K562 (cell line): Measurements from ENCODE around the gene LGR6. TPM values are rescaled to one million over a fixed set of nuclear protein-coding genes. Genes with fewer than 3 reads are reported as not detected.
A peak's percentile ranks its signal among the peaks of the same experiment; 100 is the strongest.

Source experiments
- ATAC-seq: fragments of 200-7000 bp; cut with Tn5 transposase; 3 replicates; pipeline ENCODE4 v1.9.1; 2020; ENCODE audit warnings: moderate library complexity
- BruUV-seq: library from RNA; stranded (reverse); fragments of 400-500 nt; replicated peaks from 2 replicates; lab custom pipeline; 2021; lab: Mats Ljungman, UMichigan
- CTCF ChIA-PET: fragments of 300-600 bp; formaldehyde crosslinking; extraction: SDS; loops from one replicate; lab custom pipeline; 2021; ENCODE audit warnings: low intra/inter-chr PET ratio; lab: Yijun Ruan, JAX
- POLR2A ChIA-PET: fragments of 300-600, 350-650 bp; sonication (Branson Sonifier 250); formaldehyde crosslinking; extraction: SDS; loops from one replicate; lab custom pipeline; 2021; ENCODE audit warnings: antibody characterized with exemption, inconsistent platforms; lab: Yijun Ruan, JAX
- DNase-seq, 4 experiments: peaks; one replicate each; pipeline versions ENCODE4 v3.0.0 to v3.0.0-alpha.2; 2011 to 2018; ENCODE audit warnings: low spot score in 3 of 4, mixed read lengths in 3 of 4; ENCODE audit errors: extremely low read depth in 1 of 4
- FAIRE-seq: peaks from 2 replicates; lab custom pipeline; 2011; peaks lifted over from hg19 to GRCh38; lab: Jason Lieb, UNC
- H2AFZ ChIP-seq: 2 replicates; pipeline ENCODE4 v1.6.0; 2011; ENCODE audit warnings: low read depth, low read length, control low read depth, inconsistent platforms
- H3K27ac ChIP-seq: fragments of 200-600 bp; 3 replicates; pipeline ENCODE4 v1.8.0; 2011; ENCODE audit warnings: low read depth, mild to moderate bottlenecking, control low read depth, inconsistent platforms, low read length, moderate library complexity, mixed read lengths; ENCODE audit errors: extremely low read depth
- H3K27me3 ChIP-seq, 2 experiments: fragments of 300-600 bp in 1 of 2; 2 replicates in 1 of 2; 3 replicates in 1 of 2; pipeline versions ENCODE4 v1.6.0 to v1.8.0; 2011; ENCODE audit warnings: inconsistent platforms in 2 of 2, low read length in 2 of 2, mild to moderate bottlenecking in 1 of 2, mixed read lengths in 1 of 2, moderate library complexity in 1 of 2; ENCODE audit not compliant: control insufficient read depth in 2 of 2, insufficient read depth in 2 of 2
- H3K36me3 ChIP-seq: fragments of 300-600 bp; 3 replicates; pipeline ENCODE4 v1.8.0; 2011; ENCODE audit warnings: mild to moderate bottlenecking, low read length, inconsistent platforms; ENCODE audit not compliant: control insufficient read depth, insufficient read depth
- H3K4me1 ChIP-seq, 2 experiments: fragments of 200-600 bp in 1 of 2; replicated peaks in 1 of 2; 2 replicates in 1 of 2; 3 replicates in 1 of 2; pipeline versions ENCODE4 v1.5.1 to v1.8.0; 2011; ENCODE audit warnings: inconsistent platforms in 2 of 2, low read length in 2 of 2, mild to moderate bottlenecking in 1 of 2, mixed read lengths in 1 of 2, moderate library complexity in 1 of 2; ENCODE audit not compliant: control insufficient read depth in 2 of 2, insufficient read depth in 2 of 2
- H3K4me2 ChIP-seq: 2 replicates; pipeline ENCODE4 v1.6.1; 2011; ENCODE audit warnings: low read length, control low read depth, inconsistent platforms, mixed read lengths; ENCODE audit not compliant: insufficient read depth
- H3K4me3 ChIP-seq: fragments of 200-600 bp; sonication (generic), shearing (Covaris generic); 2 replicates; pipeline ENCODE4 v1.5.1; 2016; ENCODE audit warnings: control low read depth, inconsistent platforms
- H3K79me2 ChIP-seq: fragments of 200-600 bp; 3 replicates; pipeline ENCODE4 v1.8.0; 2011; ENCODE audit warnings: low read length, inconsistent platforms; ENCODE audit not compliant: control insufficient read depth, insufficient read depth
- H3K9ac ChIP-seq, 2 experiments: 2 replicates each; pipeline versions ENCODE4 v1.6.0 to v1.6.1; 2011; ENCODE audit warnings: low read depth in 2 of 2, low read length in 2 of 2, control low read depth in 1 of 2, inconsistent platforms in 1 of 2, mild to moderate bottlenecking in 1 of 2, mixed read lengths in 1 of 2; ENCODE audit not compliant: insufficient read depth in 1 of 2
- H3K9me1 ChIP-seq: one replicate; pipeline ENCODE4 v1.6.0; 2011; ENCODE audit warnings: inconsistent platforms, mild to moderate bottlenecking, low read length, moderate library complexity; ENCODE audit not compliant: control insufficient read depth, insufficient read depth
- H3K9me3 ChIP-seq: replicated peaks from 2 replicates; pipeline ENCODE4 v1.5.1; 2011; ENCODE audit warnings: low read depth, low read length, inconsistent platforms; ENCODE audit not compliant: control insufficient read depth, insufficient read depth
- H4K20me1 ChIP-seq: replicated peaks from 2 replicates; pipeline ENCODE4 v1.6.1; 2011; ENCODE audit warnings: low read length, inconsistent platforms, mixed read lengths; ENCODE audit not compliant: control insufficient read depth, insufficient read depth
- NR2C2 ChIP-seq, 2 experiments: fragments of 200-800 bp in 1 of 2; sonication (Bioruptor generic) in 1 of 2; sonication (generic) in 1 of 2; formaldehyde crosslinking in 1 of 2; IDR thresholded peaks; 2 replicates each; pipeline versions ENCODE4 v1.6.1 to v1.8.0; 2016 to 2022; ENCODE audit warnings: mild to moderate bottlenecking in 1 of 2, missing compliant biosample characterization in 1 of 2, missing genetic modification characterization in 1 of 2, missing genetic modification reagents in 1 of 2
- RBFOX2 ChIP-seq: fragments of 200-400 bp; formaldehyde crosslinking; IDR thresholded peaks from 2 replicates; pipeline ENCODE4 v1.6.1; 2017; ENCODE audit warnings: low read depth, mild to moderate bottlenecking, low read length, moderate library complexity
- ZNF146 ChIP-seq: IDR thresholded peaks from one replicate; pipeline ENCODE4 v1.6.1; 2018; ENCODE audit warnings: missing compliant biosample characterization; ENCODE audit not compliant: unreplicated experiment
- WGBS: fragments of 100-300 bp; shearing (Covaris generic); methylation state at CpG from one replicate; pipeline ENCODE4 v1.1.6; 2016; ENCODE audit warnings: low coverage, mixed read lengths; ENCODE audit not compliant: insufficient coverage; ENCODE audit errors: missing lambda C conversion rate; 5-methylcytosine and 5-hydroxymethylcytosine counted together
- in situ Hi-C: fragments of 300-500 bp; cut with MboI; formaldehyde crosslinking; loops from 4 replicates; pipeline ENCODE4 v1.15.0; 2018; ENCODE audit warnings: inconsistent platforms, mixed read lengths
- intact Hi-C: fragments of 100-400 bp; cut with micrococcal nuclease; formaldehyde crosslinking; loops from 2 replicates; pipeline ENCODE4 v1.14.2; 2022
- polyA plus RNA-seq, 8 experiments: library from polyadenylated mRNA; depleted of rRNA in 4 of 8; stranded (reverse) in 5 of 8; unstranded in 3 of 8; fragments of >200 nt; fragmentation: Nextera tagmentation in 2 of 8; fragmentation: Illumina TruSeq in 1 of 8; extraction: Ambion mirVana in 2 of 8; extraction: Trizol in 1 of 8; gene quantifications; 2 replicates each; pipeline versions ENCODE4 v1.2.1 to v1.2.3, GENCODE V29; 2011 to 2014; ENCODE audit warnings: inconsistent platforms in 1 of 8, missing spikeins in 1 of 8
- total RNA-seq, 7 experiments: library from RNA; depleted of rRNA in 6 of 7; stranded (reverse); fragments of >200 nt in 6 of 7; fragmentation: Illumina TruSeq in 2 of 7; extraction: Trizol in 2 of 7; gene quantifications; 2 replicates each; pipeline versions ENCODE4 v1.2.1 to v1.2.3, GENCODE V29; 2011 to 2021; ENCODE audit warnings: low replicate concordance in 1 of 7
- TF ChIP-seq, protein P1 (sequence below), 2 experiments: IDR thresholded peaks in 1 of 2; conservative IDR thresholded peaks in 1 of 2; 2 replicates each; pipeline ENCODE4 v1.6.1; 2016; ENCODE audit warnings: low read depth in 2 of 2, mild to moderate bottlenecking in 1 of 2, missing compliant biosample characterization in 1 of 2, missing genetic modification characterization in 1 of 2, moderate library complexity in 1 of 2

LGR6 gene
- total and polyA plus RNA-seq, 9 of the 15 experiments (the other 6 are each of a cell fraction or from before 2014, with no cell fraction given) = 0.01 to 0.54 (median 0.17) TPM; not detected in 1

- Histone ChIP-seq H3K9ac (peak overlapping the region; percentile 4 to 69; a peak in 3 of 4 replicates), H4K20me1 (no peaks in the 10 kb centered on the region), H3K4me3 (no peak overlapping the region), H3K27me3 (no peaks in the 10 kb centered on the region), H3K79me2 (peaks cover 74% of the 10 kb centered on the region), H3K36me3 (peaks cover 73% of the 10 kb centered on the region), H3K27ac (no peak overlapping the region; the same call in 2 of the 3 replicates), H3K4me1 (peaks cover 51 to 63% of the 10 kb centered on the region in 2 experiments), H3K4me2 (peak overlapping the region; percentile 19; the same call in 1 of the 2 replicates), H3K9me1 (no peaks in the 10 kb centered on the region), H3K9me3 (no peaks in the 10 kb centered on the region), H2AFZ (no peak overlapping the region)
- intact Hi-C loops = loop anchor here (10.0 kb wide), 1 partner anchor 648 kb away; the partner anchor contains the start of gene KDM5B
- FAIRE-seq (no peak), DNase-seq (no peak), ATAC-seq (no peak)
- ChIA-PET CTCF (no interaction called here), POLR2A (interaction anchor here (0.6 to 4.5 kb wide), 4 partner anchors 12 to 19 kb away, joined by 3 to 49 read pairs (median 3); partner anchors contain the start of gene ARL8A)
- BruUV-seq = no TSS peak
- 0 out of 2 replicates have a peak, but pooled peaks have one; percentile 22 for TF ChIP-seq NR2C2 (CRISPR knock-in tag; IDR thresholded peaks at IDR 0.05)
- no peak for TF ChIP-seq NR2C2 (tag; IDR thresholded peaks at IDR 0.05)
- TF ChIP-seq, protein P1, sequence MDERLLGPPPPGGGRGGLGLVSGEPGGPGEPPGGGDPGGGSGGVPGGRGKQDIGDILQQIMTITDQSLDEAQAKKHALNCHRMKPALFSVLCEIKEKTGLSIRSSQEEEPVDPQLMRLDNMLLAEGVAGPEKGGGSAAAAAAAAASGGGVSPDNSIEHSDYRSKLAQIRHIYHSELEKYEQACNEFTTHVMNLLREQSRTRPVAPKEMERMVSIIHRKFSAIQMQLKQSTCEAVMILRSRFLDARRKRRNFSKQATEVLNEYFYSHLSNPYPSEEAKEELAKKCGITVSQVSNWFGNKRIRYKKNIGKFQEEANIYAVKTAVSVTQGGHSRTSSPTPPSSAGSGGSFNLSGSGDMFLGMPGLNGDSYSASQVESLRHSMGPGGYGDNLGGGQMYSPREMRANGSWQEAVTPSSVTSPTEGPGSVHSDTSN (CRISPR knock-in tag; IDR thresholded peaks at IDR 0.05; ENCODE audit: low read depth) = no peak
- TF ChIP-seq, protein P1 (tag; conservative IDR thresholded peaks at IDR 0.05; ENCODE audit: low read depth) = no peak
- TF ChIP-seq RBFOX2 = peak; percentile 50
- peak; percentile 17 for TF ChIP-seq ZNF146 (CRISPR knock-in tag)
- WGBS = 69% methylated on average over 8 of the region's 8 CpGs
- in situ Hi-C loops = no loop called here
Observed at GRCh38 chr1:202156590-202156989, 37.0 kb upstream of the LGR6 start.
